Astrocyte of the spinal cord (primary cell): Measurements from ENCODE around the gene OR52N5.

Source experiments
- DNase-seq: peaks from one replicate; pipeline ENCODE4 v3.0.0; 2011; ENCODE audit warnings: low read depth, low spot score
- H3K4me3 ChIP-seq: 2 replicates; pipeline ENCODE4 v1.5.1; 2011; ENCODE audit warnings: low read depth, mild to moderate bottlenecking, low read length, moderate library complexity
- CTCF ChIP-seq: IDR thresholded peaks from 2 replicates; pipeline ENCODE4 v1.5.1; 2012; ENCODE audit warnings: low read depth, mild to moderate bottlenecking, low read length, inconsistent platforms
- in situ Hi-C: cut with HindIII; loops from 2 replicates; pipeline ENCODE4 v1.10.0; 2017; ENCODE audit warnings: low sequenced_read_pairs

OR52N5 gene

DNA sequence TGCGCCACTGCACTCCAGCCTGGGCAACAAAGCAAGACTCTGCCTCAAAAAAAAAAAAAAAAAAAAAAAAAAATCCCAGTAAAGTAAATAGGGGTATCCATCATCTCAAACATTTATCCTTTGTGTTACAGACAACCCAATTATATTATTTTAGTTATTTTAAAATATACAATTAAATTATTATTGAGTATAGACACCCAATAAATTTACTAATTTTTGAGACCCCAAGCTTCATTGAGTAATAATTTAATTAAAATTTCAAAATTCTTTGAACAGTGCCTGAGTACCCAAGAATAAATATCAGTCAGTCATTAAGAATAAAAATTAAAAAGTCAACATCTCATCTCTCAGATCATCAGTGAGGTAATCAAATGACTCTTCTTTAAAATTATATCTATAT lies 29.2 kb downstream of the OR52N5 start, which contains the start of gene OR52N4:
OR52N4 (plus strand) TSS at position 301 of the 400 bp plus-strand sequence. CDS start 498 bp downstream, outside the sequence.
- no peak for TF ChIP-seq CTCF
- in situ Hi-C loops: no loop called here
- H3K4me3 ChIP-seq: no peak within 1 kb of the TSS
- DNase-seq: no peak

GRCh38 chr11:5749836-5750235 lies 33.3 kb downstream of the OR52N5 start:
- no peak overlapping the region for H3K4me3 ChIP-seq
- in situ Hi-C loops: no loop called here
- DNase-seq: no peak
- no peak for TF ChIP-seq CTCF

DNA sequence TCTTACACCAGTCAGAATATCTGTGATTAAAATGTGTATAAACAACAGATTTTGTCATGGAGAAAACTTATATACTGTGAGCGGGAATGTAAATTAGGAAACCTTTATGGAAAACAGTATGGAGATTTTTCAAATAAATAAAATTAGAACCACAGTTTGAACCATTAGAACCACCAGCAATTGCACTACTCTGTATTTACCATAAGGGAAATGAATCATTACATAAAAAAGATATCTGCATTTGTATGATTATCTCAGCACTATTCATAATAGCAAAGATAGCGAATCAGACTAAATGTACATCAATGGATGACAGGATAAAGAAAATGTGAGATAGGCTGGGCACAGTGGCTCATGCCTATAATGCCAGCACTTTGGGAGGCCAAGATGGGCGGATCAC lies 36.5 kb downstream of the OR52N5 start:
- in situ Hi-C loops: no loop called here
- TF ChIP-seq CTCF: no peak
- DNase-seq: no peak

DNA sequence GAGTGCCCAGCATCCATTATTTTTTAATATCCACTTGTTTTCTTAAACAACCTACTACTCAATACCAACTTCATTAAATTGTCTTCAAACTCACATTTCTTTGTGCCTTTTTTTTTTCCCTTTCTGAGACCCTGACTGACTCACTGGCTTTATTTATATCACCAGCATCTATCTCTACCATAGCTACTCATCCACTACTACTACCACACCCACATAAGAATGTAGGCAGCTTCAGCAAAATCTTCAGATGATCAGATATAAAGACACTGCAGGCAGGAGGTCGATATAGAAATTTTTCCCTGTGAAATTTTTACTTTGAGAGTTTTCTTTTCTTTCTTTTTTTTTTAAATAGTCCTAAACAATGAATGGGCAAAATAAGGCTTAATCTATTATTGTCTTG lies 44.7 kb downstream of the OR52N5 start:
- no peak for DNase-seq
- no peak overlapping the region for H3K4me3 ChIP-seq
- in situ Hi-C loops: no loop called here
- no peak for TF ChIP-seq CTCF

More for the DNA sequence above, 36.5 kb downstream of the OR52N5 start:
- no peak overlapping the region for H3K4me3 ChIP-seq

GRCh38 chr11:5737670-5738392 lies 45.3 kb downstream of the OR52N5 start:
- no peak for DNase-seq
- no peak for TF ChIP-seq CTCF
- H3K4me3 ChIP-seq: no peak overlapping the region
- in situ Hi-C loops: no loop called here

DNA sequence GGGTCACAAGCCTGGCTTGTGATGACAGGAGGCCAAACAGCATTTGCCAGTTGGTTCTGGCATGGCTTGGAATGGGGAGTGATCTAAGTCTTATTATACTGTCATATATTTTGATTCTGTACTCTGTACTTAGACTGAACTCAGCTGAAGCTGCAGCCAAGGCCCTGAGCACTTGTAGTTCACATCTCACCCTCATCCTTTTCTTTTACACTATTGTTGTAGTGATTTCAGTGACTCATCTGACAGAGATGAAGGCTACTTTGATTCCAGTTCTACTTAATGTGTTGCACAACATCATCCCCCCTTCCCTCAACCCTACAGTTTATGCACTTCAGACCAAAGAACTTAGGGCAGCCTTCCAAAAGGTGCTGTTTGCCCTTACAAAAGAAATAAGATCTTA lies 46.1 kb downstream of the OR52N5 start:
- in situ Hi-C loops: no loop called here
- TF ChIP-seq CTCF: no peak
- peak; percentile 66 for DNase-seq
- no peak overlapping the region for H3K4me3 ChIP-seq

GRCh38 chr11:5736396-5736795 lies 46.8 kb downstream of the OR52N5 start, which contains the start of gene OR56B1:
Gene OR56B1 (plus strand): TSS chr11:5736448. CDS start chr11:5736517, 69 bp downstream.
- in situ Hi-C loops: no loop called here
- no peak for TF ChIP-seq CTCF
- H3K4me3 ChIP-seq: no peak within 1 kb of the TSS
- DNase-seq: no peak
